ENCODE measurements around the gene PANK1. TPM values are rescaled to one million over a fixed set of nuclear protein-coding genes. Genes with fewer than 3 reads are reported as not detected.

The PANK1 gene
- total and polyA plus RNA-seq, 2 donors (not counting 3 experiments of a cell fraction or from before 2014, with no cell fraction given), result 2.0 to 6.3 TPM

GRCh38 chr10:89655722-89656121, 10.7 kb upstream of the PANK1 start:
- Histone ChIP-seq H3K4me2 (ENCODE audit: insufficient read depth, low read length) (no peak overlapping the region), H3K79me2 (ENCODE audit: control insufficient read depth, insufficient read depth, low read length) (no peaks in the 10 kb centered on the region), H4K20me1 (replicated peaks; ENCODE audit: control insufficient read depth, extremely low read depth, insufficient read depth, low read length) (no peaks in the 10 kb centered on the region), H3K36me3 (ENCODE audit: control insufficient read depth in 2 of 2, extremely low read depth in 1 of 2, insufficient read depth in 2 of 2, low read length in 2 of 2) (no peaks in the 10 kb centered on the region), H2AFZ (ENCODE audit: low read depth, low read length) (no peak overlapping the region), H3K27me3 (ENCODE audit: control insufficient read depth in 2 of 2, insufficient read depth in 2 of 2, low read length in 2 of 2) (peaks cover 6 to 12% of the 10 kb centered on the region in 2 experiments), H3K27ac (ENCODE audit: insufficient read depth, low read depth, low read length) (no peak overlapping the region), H3K9me3 (replicated peaks; ENCODE audit: control insufficient read depth, insufficient read depth, low read length) (no peaks in the 10 kb centered on the region), H3K4me1 (ENCODE audit: control insufficient read depth, extremely low read depth, insufficient read depth, low read length) (no peaks in the 10 kb centered on the region), H3K9me1 (replicated peaks; ENCODE audit: control insufficient read depth, extremely low read depth, insufficient read depth, low read length) (no peaks in the 10 kb centered on the region), H3K9ac (replicated peaks; ENCODE audit: extremely low read depth, insufficient read depth, low read length) (no peak overlapping the region), H3K4me3 (replicated peaks in 1 of 3; ENCODE audit: insufficient read depth in 1 of 3, low read depth in 1 of 3, low read length in 3 of 3) (no peak overlapping the region)
- ChIA-PET POLR2A (no interaction called here), CTCF (no interaction called here)
- no peak for TF ChIP-seq POLR2AphosphoS5 (IDR thresholded peaks at IDR 0.05; ENCODE audit: insufficient read depth, low read depth, low read length)
- intact Hi-C loops (cut with micrococcal nuclease), result no loop called here
- no peak for FAIRE-seq
- dilution Hi-C loops (cut with MboI; ENCODE audit: extremely low pct_ligation_motif_present, low sequenced_read_pairs), result no loop called here
- BruUV-seq (replicated peaks), result no TSS peak
- no peak for DNase-seq (ENCODE audit: low read depth, low spot score)

GRCh38 chr10:89653410-89653869, 8.4 kb upstream of the PANK1 start:
- Histone ChIP-seq H3K27me3 (ENCODE audit: control insufficient read depth in 2 of 2, insufficient read depth in 2 of 2, low read length in 2 of 2) (peaks cover 5 to 6% of the 10 kb centered on the region in 2 experiments), H3K4me3 (replicated peaks in 1 of 3; ENCODE audit: insufficient read depth in 1 of 3, low read depth in 1 of 3, low read length in 3 of 3) (no peak overlapping the region), H3K27ac (ENCODE audit: insufficient read depth, low read depth, low read length) (no peak overlapping the region), H3K9ac (replicated peaks; ENCODE audit: extremely low read depth, insufficient read depth, low read length) (no peak overlapping the region), H3K9me3 (replicated peaks; ENCODE audit: control insufficient read depth, insufficient read depth, low read length) (no peaks in the 10 kb centered on the region), H3K79me2 (ENCODE audit: control insufficient read depth, insufficient read depth, low read length) (no peaks in the 10 kb centered on the region), H3K36me3 (ENCODE audit: control insufficient read depth in 2 of 2, extremely low read depth in 1 of 2, insufficient read depth in 2 of 2, low read length in 2 of 2) (no peaks in the 10 kb centered on the region), H3K4me2 (ENCODE audit: insufficient read depth, low read length) (no peak overlapping the region), H2AFZ (ENCODE audit: low read depth, low read length) (no peak overlapping the region), H3K4me1 (ENCODE audit: control insufficient read depth, extremely low read depth, insufficient read depth, low read length) (no peaks in the 10 kb centered on the region), H4K20me1 (replicated peaks; ENCODE audit: control insufficient read depth, extremely low read depth, insufficient read depth, low read length) (no peaks in the 10 kb centered on the region), H3K9me1 (replicated peaks; ENCODE audit: control insufficient read depth, extremely low read depth, insufficient read depth, low read length) (no peaks in the 10 kb centered on the region)
- DNase-seq (ENCODE audit: low read depth, low spot score) (no peak), FAIRE-seq (no peak)
- dilution Hi-C loops (cut with MboI; ENCODE audit: extremely low pct_ligation_motif_present, low sequenced_read_pairs), result no loop called here
- TF ChIP-seq FOS (IDR thresholded peaks at IDR 0.05; ENCODE audit: borderline replicate concordance, insufficient read depth, low read length) (no peak), GATA2 (IDR thresholded peaks at IDR 0.05; ENCODE audit: insufficient read depth, insufficient read length, low read depth, low read length) (no peak), POLR2A (IDR thresholded peaks at IDR 0.05; ENCODE audit: low read depth, low read length) (no peak), MYC (IDR thresholded peaks at IDR 0.05; ENCODE audit: low read depth, low read length) (no peak)
- CTCF ChIA-PET, result no interaction called here
- BruUV-seq (replicated peaks), result no TSS peak
- POLR2A ChIA-PET, result no interaction called here
- intact Hi-C loops (cut with micrococcal nuclease), result no loop called here

Measured in endothelial cell of umbilical vein (primary cell).